Measurements from ENCODE around the gene VTN.

GRCh38 chr17:28347261-28347891 lies 22.7 kb downstream of the VTN start:
- TF ChIP-seq, protein P1, sequence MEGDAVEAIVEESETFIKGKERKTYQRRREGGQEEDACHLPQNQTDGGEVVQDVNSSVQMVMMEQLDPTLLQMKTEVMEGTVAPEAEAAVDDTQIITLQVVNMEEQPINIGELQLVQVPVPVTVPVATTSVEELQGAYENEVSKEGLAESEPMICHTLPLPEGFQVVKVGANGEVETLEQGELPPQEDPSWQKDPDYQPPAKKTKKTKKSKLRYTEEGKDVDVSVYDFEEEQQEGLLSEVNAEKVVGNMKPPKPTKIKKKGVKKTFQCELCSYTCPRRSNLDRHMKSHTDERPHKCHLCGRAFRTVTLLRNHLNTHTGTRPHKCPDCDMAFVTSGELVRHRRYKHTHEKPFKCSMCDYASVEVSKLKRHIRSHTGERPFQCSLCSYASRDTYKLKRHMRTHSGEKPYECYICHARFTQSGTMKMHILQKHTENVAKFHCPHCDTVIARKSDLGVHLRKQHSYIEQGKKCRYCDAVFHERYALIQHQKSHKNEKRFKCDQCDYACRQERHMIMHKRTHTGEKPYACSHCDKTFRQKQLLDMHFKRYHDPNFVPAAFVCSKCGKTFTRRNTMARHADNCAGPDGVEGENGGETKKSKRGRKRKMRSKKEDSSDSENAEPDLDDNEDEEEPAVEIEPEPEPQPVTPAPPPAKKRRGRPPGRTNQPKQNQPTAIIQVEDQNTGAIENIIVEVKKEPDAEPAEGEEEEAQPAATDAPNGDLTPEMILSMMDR (IDR thresholded peaks at IDR 0.05): no peak
- TF ChIP-seq POLR2A (IDR thresholded peaks at IDR 0.05) (no peak), POLR2AphosphoS5 (IDR thresholded peaks at IDR 0.05) (no peak), EP300 (IDR thresholded peaks at IDR 0.05) (no peak)

Data from stomach (tissue), 4 donors.